Testis (tissue), 2 donors: ENCODE results near the gene PXDN.

Source experiments
- CTCF ChIP-seq, 3 experiments: fragments of 450-650 bp in 2 of 3; fragments of 200-600 bp in 1 of 3; sonication (generic) in 1 of 3; IDR thresholded peaks; one replicate each; pipeline ENCODE4 v1.5.1; 2016 to 2019; ENCODE audit warnings: antibody characterized with exemption in 3 of 3, mild to moderate bottlenecking in 2 of 3, moderate library complexity in 1 of 3
- POLR2A ChIP-seq: fragments of 450-650 bp; IDR thresholded peaks from one replicate; pipeline ENCODE4 v1.6.1; 2017; ENCODE audit warnings: antibody characterized with exemption, mild to moderate bottlenecking, moderate library complexity

GRCh38 chr2:1718339-1719220 lies 25.7 kb downstream of the PXDN start:
- no peak for TF ChIP-seq CTCF (IDR thresholded peaks at IDR 0.05)
- no peak for TF ChIP-seq POLR2A
